Measurements from ENCODE around the gene NDUFB11. TPM values are rescaled to one million over a fixed set of nuclear protein-coding genes. Genes with fewer than 3 reads are reported as not detected.
"Not testable (repeated sequence)": the region's sequence is repeated elsewhere in the genome, so short reads cannot be mapped to it uniquely, and the experiment has no call there.

NDUFB11 gene
- total and polyA plus RNA-seq, 8 donors, result 45.3 to 408 (median 94.3) TPM

DNA sequence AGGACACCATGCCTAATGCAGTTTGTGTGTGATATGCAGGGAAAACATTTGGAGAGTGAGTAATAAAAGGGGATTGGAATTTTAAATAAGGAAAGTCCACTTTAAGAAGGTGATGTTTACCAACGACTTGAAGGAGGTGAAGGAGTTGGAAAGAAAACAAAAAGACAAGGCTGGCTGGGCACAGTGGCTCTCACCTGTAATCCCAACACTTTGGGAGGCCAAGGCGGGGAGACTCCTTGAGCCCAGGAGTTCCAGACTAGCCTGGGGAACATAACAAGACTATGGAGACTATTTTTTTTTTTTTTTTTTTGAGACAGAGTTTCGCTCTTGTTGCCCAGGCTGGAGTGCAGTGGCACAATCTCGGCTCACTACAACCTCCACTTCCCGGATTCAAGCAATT, 11.0 kb downstream of the NDUFB11 start:
- no peak overlapping the region for H3K4me3 ChIP-seq
- TF ChIP-seq, protein P1, sequence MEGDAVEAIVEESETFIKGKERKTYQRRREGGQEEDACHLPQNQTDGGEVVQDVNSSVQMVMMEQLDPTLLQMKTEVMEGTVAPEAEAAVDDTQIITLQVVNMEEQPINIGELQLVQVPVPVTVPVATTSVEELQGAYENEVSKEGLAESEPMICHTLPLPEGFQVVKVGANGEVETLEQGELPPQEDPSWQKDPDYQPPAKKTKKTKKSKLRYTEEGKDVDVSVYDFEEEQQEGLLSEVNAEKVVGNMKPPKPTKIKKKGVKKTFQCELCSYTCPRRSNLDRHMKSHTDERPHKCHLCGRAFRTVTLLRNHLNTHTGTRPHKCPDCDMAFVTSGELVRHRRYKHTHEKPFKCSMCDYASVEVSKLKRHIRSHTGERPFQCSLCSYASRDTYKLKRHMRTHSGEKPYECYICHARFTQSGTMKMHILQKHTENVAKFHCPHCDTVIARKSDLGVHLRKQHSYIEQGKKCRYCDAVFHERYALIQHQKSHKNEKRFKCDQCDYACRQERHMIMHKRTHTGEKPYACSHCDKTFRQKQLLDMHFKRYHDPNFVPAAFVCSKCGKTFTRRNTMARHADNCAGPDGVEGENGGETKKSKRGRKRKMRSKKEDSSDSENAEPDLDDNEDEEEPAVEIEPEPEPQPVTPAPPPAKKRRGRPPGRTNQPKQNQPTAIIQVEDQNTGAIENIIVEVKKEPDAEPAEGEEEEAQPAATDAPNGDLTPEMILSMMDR (IDR thresholded peaks at IDR 0.05), result no peak
- TF ChIP-seq EP300 (IDR thresholded peaks at IDR 0.05) (no peak), POLR2AphosphoS5 (IDR thresholded peaks at IDR 0.05) (no peak), POLR2A (IDR thresholded peaks at IDR 0.05) (no peak)
- no peak for DNase-seq
- H3K4me1 ChIP-seq, result peaks cover 0 to 9% (median 3%) of the 10 kb centered on the region in 4 donors
- H3K36me3 ChIP-seq, result no peaks in the 10 kb centered on the region
- intact Hi-C loops (cut with DNase I; ENCODE audit: low total_unique reads), result no loop called here
- WGBS, 5 donors, result 54 to 82% (median 73%) methylated on average over 2 to 5 of the region's 5 CpGs
- H3K27ac ChIP-seq, result no peak overlapping the region
- no peaks in the 10 kb centered on the region for H3K9me3 ChIP-seq
- H3K27me3 ChIP-seq, result peaks cover 0 to 4% (median 0%) of the 10 kb centered on the region in 3 donors

DNA sequence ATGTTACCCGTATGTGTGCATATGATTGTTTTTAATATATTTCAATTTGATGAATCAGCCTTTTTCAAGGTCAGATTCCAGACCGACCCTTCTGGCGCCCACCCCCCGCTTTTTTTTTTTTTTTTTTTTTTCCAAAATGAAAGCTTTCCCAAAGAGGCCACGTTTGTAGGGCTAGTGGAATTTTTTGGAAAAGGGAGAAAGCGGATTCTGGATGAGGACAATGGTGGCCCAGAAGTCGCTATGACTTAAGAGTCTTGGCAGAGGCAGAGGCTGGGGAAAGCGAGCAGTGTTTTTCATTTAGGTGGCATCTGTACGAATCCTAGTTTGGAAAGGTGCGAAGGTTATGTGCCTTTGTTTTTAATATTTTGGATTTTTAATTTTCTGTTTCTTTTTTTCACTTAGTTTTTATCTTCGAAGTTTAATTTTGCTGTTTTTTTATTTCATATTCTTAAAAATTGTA, 14.6 kb downstream of the NDUFB11 start:
- intact Hi-C loops (cut with DNase I; ENCODE audit: low total_unique reads), result no loop called here
- no peaks in the 10 kb centered on the region for H3K36me3 ChIP-seq
- no peak for TF ChIP-seq POLR2A (IDR thresholded peaks at IDR 0.05)
- TF ChIP-seq, protein P1 (IDR thresholded peaks at IDR 0.05), result no peak
- no peak for TF ChIP-seq POLR2AphosphoS5 (IDR thresholded peaks at IDR 0.05)
- TF ChIP-seq EP300 (IDR thresholded peaks at IDR 0.05), result no peak
- peaks cover 0 to 9% (median 3%) of the 10 kb centered on the region in 4 donors for H3K4me1 ChIP-seq
- peak overlapping the region; percentile 48 to 58 (median 54) for H3K4me3 ChIP-seq
- H3K9me3 ChIP-seq, result no peaks in the 10 kb centered on the region
- peak in 1 of 2 donors; percentile 22 for DNase-seq
- peaks cover 0 to 3% (median 0%) of the 10 kb centered on the region in 3 donors for H3K27me3 ChIP-seq
- WGBS, 5 donors, result 14 to 47% (median 19%) methylated on average over 11 of the region's 11 CpGs
- peak overlapping the region in 4 of 5 donors; percentile 80 to 86 (median 84) for H3K27ac ChIP-seq

DNA sequence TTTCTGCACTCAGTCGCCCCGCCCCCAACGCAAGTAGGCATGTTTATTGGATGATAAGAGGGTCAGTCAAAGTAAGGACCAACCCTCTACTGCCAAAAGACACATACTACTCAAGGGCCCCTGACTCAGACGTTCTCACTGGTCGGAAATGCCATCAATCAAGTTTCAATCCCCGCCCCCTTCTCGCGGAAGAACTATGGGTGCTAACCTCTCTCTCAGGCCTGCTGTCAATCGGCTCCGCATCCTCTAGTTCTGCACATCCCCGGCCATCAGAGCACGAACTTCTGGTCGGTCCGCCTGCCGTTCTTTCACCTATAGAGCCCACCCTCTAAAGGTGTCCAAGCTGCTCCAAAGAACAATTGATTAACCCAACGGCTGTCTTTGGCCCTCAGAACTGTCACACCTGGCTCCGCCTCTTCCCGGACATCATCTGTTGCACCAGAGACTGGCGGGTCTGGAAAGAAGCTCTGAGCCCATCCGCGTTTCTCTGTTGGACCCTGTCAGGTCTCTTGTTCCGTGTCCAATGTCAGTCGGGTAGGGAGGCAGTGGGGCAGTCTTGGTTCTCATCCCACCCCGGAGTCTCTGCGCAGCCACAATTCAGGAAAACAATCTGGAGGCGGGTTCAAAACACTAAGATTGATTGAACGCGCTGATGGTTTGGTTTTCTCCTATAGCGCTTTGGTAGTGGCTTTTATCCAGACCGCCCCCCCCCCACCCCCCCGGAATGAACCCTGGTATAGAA, 15.2 kb downstream of the NDUFB11 start:
- H3K36me3 ChIP-seq, result no peaks in the 10 kb centered on the region
- H3K27me3 ChIP-seq, result peaks cover 0 to 3% (median 0%) of the 10 kb centered on the region in 3 donors
- intact Hi-C loops (cut with DNase I; ENCODE audit: low total_unique reads), result no loop called here
- peaks cover 0 to 9% (median 3%) of the 10 kb centered on the region in 4 donors for H3K4me1 ChIP-seq
- peak; percentile 93 to 97 for DNase-seq
- peak overlapping the region; percentile 48 to 58 (median 54) for H3K4me3 ChIP-seq
- WGBS, 5 donors, result 0 to 36% (median 6%) methylated on average over 21 to 31 of the region's 31 CpGs
- TF ChIP-seq, protein P1 (IDR thresholded peaks at IDR 0.05), result no peak
- TF ChIP-seq POLR2AphosphoS5 (IDR thresholded peaks at IDR 0.05), result peak in 2 of 3 donors; percentile 15 to 50
- H3K27ac ChIP-seq, result peak overlapping the region; percentile 39 to 86 (median 83)
- H3K9me3 ChIP-seq, result no peaks in the 10 kb centered on the region

DNA sequence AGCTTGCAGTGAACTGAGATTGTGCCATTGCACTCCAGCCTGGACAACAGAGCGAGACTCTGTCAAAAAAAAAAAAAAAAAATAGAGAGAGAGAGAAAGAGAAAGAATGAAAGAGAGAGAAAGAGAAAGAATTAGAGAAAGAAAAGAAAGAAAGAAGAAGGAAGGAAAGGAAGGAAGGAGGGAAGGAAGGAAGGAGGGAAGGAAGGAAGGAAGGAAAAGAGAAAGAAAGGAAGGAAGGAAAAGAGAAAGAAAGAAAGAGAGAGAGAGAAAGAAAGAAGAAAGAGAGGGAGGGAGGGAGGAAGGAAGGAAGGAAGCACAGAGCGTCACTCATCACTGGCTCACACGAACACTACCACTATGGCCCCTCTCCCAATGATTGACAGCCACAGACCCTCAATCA, 20.0 kb downstream of the NDUFB11 start:
- DNase-seq; H3K4me1 ChIP-seq; H3K36me3 ChIP-seq; H3K9me3 ChIP-seq; H3K27me3 ChIP-seq; H3K27ac ChIP-seq; H3K4me3 ChIP-seq; intact Hi-C loops (cut with DNase I; ENCODE audit: low total_unique reads): not testable (repeated sequence)
- 76 to 100% (median 86%) methylated on average over 2 to 3 of the region's 3 CpGs for WGBS, 5 donors

DNA sequence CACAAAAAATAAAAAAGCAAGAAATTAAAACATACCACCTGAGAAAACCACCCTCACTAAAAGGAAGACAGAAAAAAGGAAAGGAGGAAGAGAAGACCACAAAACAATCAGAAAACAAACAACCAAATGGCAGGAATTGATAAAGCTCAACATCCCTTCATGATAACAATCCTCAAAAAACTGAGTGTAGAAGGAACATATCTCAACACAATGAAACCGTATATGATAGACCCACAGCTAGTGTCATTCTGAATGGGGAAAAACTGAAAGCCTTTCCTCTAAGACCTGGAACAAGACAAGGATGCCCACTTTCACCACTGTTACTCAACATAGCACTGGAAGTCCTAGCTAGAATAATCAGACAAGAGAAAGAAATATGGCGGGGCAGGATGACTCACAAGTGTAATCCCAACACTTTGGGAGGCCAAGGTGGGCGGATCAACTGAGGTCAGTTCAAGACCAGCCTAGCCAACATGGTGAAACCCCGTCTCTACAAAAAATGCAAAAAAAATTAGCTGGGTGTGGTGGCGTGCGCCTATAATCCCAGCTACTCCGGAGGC, 27.9 kb downstream of the NDUFB11 start:
- intact Hi-C loops (cut with DNase I; ENCODE audit: low total_unique reads), result not testable (repeated sequence)

More for the DNA sequence above, 27.9 kb downstream of the NDUFB11 start:
- not testable (repeated sequence) for H3K27me3 ChIP-seq, DNase-seq, H3K27ac ChIP-seq, H3K9me3 ChIP-seq, H3K4me1 ChIP-seq, H3K36me3 ChIP-seq, H3K4me3 ChIP-seq
- WGBS, 5 donors, result 80 to 94% (median 93%) methylated on average over 3 to 7 of the region's 7 CpGs
